Endothelial cell of umbilical vein (primary cell): ENCODE results near the gene RELL1.

Source experiments
- EZH2 ChIP-seq: IDR thresholded peaks from 2 replicates; pipeline ENCODE4 v1.6.1; 2012; ENCODE audit warnings: borderline replicate concordance, low read depth, mild to moderate bottlenecking, moderate library complexity, low read length, inconsistent platforms; ENCODE audit not compliant: severe bottlenecking
- FOS ChIP-seq: IDR thresholded peaks from 2 replicates; pipeline ENCODE4 v1.6.1; 2011; ENCODE audit warnings: mild to moderate bottlenecking, low read length, moderate library complexity, borderline replicate concordance; ENCODE audit not compliant: insufficient read depth
- GATA2 ChIP-seq: IDR thresholded peaks from 2 replicates; pipeline ENCODE4 v1.7.0; 2011; ENCODE audit warnings: low read depth, mild to moderate bottlenecking, moderate library complexity, mixed read lengths, low read length; ENCODE audit not compliant: insufficient read length, insufficient read depth
- POLR2A ChIP-seq: IDR thresholded peaks from 2 replicates; pipeline ENCODE4 v1.6.1; 2012; ENCODE audit warnings: low read depth, mild to moderate bottlenecking, control low read depth, low read length
- POLR2AphosphoS5 ChIP-seq: IDR thresholded peaks from 2 replicates; pipeline ENCODE4 v1.6.1; 2012; ENCODE audit warnings: low read depth, mild to moderate bottlenecking, control low read depth, low read length, moderate library complexity; ENCODE audit not compliant: insufficient read depth
- TF ChIP-seq, protein P1 (sequence below), 2 donors: IDR thresholded peaks; 1 replicate in 1 of 2; 2 replicates in 1 of 2; pipeline ENCODE4 v1.5.1; 2011; ENCODE audit warnings: low read length in 2 of 2, mild to moderate bottlenecking in 2 of 2, moderate library complexity in 2 of 2, control low read depth in 1 of 2, inconsistent platforms in 1 of 2, low read depth in 1 of 2; ENCODE audit not compliant: insufficient read depth in 1 of 2; ENCODE audit errors: extremely low read depth in 1 of 2

GRCh38 chr4:37725718-37726117 is 39.5 kb upstream of the RELL1 start:
- TF ChIP-seq, protein P1, sequence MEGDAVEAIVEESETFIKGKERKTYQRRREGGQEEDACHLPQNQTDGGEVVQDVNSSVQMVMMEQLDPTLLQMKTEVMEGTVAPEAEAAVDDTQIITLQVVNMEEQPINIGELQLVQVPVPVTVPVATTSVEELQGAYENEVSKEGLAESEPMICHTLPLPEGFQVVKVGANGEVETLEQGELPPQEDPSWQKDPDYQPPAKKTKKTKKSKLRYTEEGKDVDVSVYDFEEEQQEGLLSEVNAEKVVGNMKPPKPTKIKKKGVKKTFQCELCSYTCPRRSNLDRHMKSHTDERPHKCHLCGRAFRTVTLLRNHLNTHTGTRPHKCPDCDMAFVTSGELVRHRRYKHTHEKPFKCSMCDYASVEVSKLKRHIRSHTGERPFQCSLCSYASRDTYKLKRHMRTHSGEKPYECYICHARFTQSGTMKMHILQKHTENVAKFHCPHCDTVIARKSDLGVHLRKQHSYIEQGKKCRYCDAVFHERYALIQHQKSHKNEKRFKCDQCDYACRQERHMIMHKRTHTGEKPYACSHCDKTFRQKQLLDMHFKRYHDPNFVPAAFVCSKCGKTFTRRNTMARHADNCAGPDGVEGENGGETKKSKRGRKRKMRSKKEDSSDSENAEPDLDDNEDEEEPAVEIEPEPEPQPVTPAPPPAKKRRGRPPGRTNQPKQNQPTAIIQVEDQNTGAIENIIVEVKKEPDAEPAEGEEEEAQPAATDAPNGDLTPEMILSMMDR (IDR thresholded peaks at IDR 0.05; ENCODE audit: extremely low read depth in 1 of 2, insufficient read depth in 1 of 2, low read depth in 1 of 2, low read length in 2 of 2) = no peak
- TF ChIP-seq EZH2 (no peak), FOS (no peak), POLR2A (no peak), POLR2AphosphoS5 (no peak), GATA2 (no peak)
